ENCODE data around the gene FOSL1. TPM values are rescaled to one million over a fixed set of nuclear protein-coding genes. Genes with fewer than 3 reads are reported as not detected.

FOSL1 gene
- polyA plus RNA-seq, 1 donor (not counting 4 experiments of a cell fraction or from before 2014, with no cell fraction given): 21.8 TPM

DNA sequence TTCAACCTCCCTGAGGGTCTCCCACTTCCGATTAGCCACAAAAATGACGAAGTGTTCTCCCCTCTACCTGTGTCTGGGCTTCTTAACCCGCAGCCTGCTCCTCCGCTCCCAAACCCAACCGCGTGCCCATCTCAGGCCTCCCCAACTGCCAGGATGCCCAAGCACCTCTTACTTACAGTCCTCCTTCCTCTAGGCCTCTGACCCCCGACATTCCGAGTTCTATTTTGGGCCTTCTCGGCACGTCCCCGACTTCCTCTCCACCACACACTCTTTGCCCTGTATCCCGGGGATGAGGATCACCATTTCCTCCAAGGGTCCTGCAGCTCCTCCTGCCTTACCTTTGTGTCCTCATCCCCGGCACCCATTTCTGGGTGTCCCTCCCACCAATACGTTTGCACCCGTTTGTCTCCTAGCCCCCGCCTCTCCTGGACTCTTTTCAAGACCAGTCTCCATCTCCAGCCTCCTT, 40.3 kb downstream of the FOSL1 start:
- peak overlapping the region; percentile 77 for H2AFZ ChIP-seq (ENCODE audit: control insufficient read depth, low read length)
- H3K79me2 ChIP-seq (ENCODE audit: control insufficient read depth, insufficient read depth, low read length): peaks cover 60% of the 10 kb centered on the region
- peak overlapping the region; percentile 83 to 96 (median 91) for H3K4me3 ChIP-seq (ENCODE audit: control insufficient read depth in 2 of 3, extremely low read depth in 1 of 3, insufficient read depth in 2 of 3, low read depth in 1 of 3, low read length in 3 of 3)
- no peaks in the 10 kb centered on the region for H3K27me3 ChIP-seq (ENCODE audit: control insufficient read depth, extremely low read depth, insufficient read depth, low read length)
- dilution Hi-C loops (cut with MboI; ENCODE audit: extremely low pct_ligation_motif_present, low sequenced_read_pairs): no loop called here
- peak overlapping the region; percentile 90 for H3K27ac ChIP-seq (ENCODE audit: control insufficient read depth, insufficient read depth, low read length)
- FAIRE-seq (no peak), DNase-seq (ENCODE audit: low read depth, low spot score) (no peak)
- TF ChIP-seq, protein P1, sequence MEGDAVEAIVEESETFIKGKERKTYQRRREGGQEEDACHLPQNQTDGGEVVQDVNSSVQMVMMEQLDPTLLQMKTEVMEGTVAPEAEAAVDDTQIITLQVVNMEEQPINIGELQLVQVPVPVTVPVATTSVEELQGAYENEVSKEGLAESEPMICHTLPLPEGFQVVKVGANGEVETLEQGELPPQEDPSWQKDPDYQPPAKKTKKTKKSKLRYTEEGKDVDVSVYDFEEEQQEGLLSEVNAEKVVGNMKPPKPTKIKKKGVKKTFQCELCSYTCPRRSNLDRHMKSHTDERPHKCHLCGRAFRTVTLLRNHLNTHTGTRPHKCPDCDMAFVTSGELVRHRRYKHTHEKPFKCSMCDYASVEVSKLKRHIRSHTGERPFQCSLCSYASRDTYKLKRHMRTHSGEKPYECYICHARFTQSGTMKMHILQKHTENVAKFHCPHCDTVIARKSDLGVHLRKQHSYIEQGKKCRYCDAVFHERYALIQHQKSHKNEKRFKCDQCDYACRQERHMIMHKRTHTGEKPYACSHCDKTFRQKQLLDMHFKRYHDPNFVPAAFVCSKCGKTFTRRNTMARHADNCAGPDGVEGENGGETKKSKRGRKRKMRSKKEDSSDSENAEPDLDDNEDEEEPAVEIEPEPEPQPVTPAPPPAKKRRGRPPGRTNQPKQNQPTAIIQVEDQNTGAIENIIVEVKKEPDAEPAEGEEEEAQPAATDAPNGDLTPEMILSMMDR (optimal IDR thresholded peaks at IDR 0.05 in 1 of 3, IDR thresholded peaks at IDR 0.05 in 1 of 3, conservative IDR thresholded peaks at IDR 0.05 in 1 of 3; ENCODE audit: extremely low read depth in 1 of 3, insufficient read depth in 2 of 3, low read length in 3 of 3): no peak
- TF ChIP-seq EZH2 (IDR thresholded peaks at IDR 0.05; ENCODE audit: low read length): no peak
- no peaks in the 10 kb centered on the region for H3K9me3 ChIP-seq (ENCODE audit: control insufficient read depth, low read depth, low read length)
- H3K9me1 ChIP-seq (ENCODE audit: control insufficient read depth, extremely low read depth, insufficient read depth, low read length): peaks cover 7% of the 10 kb centered on the region
- peak overlapping the region; percentile 92 for H3K4me2 ChIP-seq (ENCODE audit: control insufficient read depth, extremely low read depth, insufficient read depth, low read depth, low read length)
- peaks cover 38 to 50% of the 10 kb centered on the region in 2 experiments for H3K36me3 ChIP-seq (ENCODE audit: control insufficient read depth in 2 of 2, extremely low read depth in 1 of 2, insufficient read depth in 2 of 2, low read length in 2 of 2)
- H4K20me1 ChIP-seq (ENCODE audit: control insufficient read depth, extremely low read depth, insufficient read depth, low read length): peaks cover 25% of the 10 kb centered on the region
- peaks cover 32% of the 10 kb centered on the region for H3K4me1 ChIP-seq (ENCODE audit: control insufficient read depth, extremely low read depth, insufficient read depth, low read length)
- peak overlapping the region; percentile 83 for H3K9ac ChIP-seq (ENCODE audit: control insufficient read depth, extremely low read depth, insufficient read depth, low read length)

DNA sequence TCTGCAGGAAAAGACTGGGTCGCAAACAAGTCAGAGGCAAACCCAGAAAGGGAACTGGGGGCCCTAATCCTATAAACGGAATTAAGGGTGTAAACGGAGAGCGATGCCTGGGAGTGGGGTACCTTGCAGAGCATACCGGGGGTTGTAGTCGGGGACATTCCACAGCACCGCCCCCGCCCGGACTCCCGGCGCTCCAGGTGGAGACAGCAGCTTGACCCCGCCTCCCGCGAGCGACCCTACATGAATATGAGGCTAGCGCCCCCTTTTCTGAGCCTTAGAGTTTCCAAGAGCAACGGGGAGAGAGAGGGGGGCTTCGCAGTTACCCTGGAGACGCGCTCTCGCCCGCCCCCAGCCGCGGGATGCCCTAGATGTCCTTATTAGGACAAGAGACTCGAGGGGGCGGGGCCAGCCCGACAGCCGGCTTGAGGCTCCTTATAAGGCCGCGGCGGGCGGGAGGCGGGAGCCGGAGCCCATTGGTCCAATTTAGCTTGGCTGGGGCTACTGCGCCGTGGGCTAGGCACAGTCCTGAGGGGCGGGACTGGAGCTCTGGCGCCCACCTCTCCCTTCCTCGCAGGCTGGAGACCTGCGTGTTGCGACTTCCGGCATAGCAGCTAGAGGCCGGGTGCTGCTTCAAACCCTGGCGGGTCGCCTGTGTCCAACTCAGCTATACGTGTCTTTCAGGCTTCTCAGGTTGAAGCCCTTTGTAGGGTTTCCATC, 40.9 kb downstream of the FOSL1 start:
- H3K27ac ChIP-seq (ENCODE audit: control insufficient read depth, insufficient read depth, low read length): peak overlapping the region; percentile 90
- H3K9me3 ChIP-seq (ENCODE audit: control insufficient read depth, low read depth, low read length): no peaks in the 10 kb centered on the region
- H3K36me3 ChIP-seq (ENCODE audit: control insufficient read depth in 2 of 2, extremely low read depth in 1 of 2, insufficient read depth in 2 of 2, low read length in 2 of 2): peaks cover 38 to 52% of the 10 kb centered on the region in 2 experiments
- H3K9ac ChIP-seq (ENCODE audit: control insufficient read depth, extremely low read depth, insufficient read depth, low read length): peak overlapping the region; percentile 83
- peak overlapping the region; percentile 83 to 96 (median 91) for H3K4me3 ChIP-seq (ENCODE audit: control insufficient read depth in 2 of 3, extremely low read depth in 1 of 3, insufficient read depth in 2 of 3, low read depth in 1 of 3, low read length in 3 of 3)
- TF ChIP-seq, protein P1 (optimal IDR thresholded peaks at IDR 0.05 in 1 of 3, IDR thresholded peaks at IDR 0.05 in 1 of 3, conservative IDR thresholded peaks at IDR 0.05 in 1 of 3; ENCODE audit: extremely low read depth in 1 of 3, insufficient read depth in 2 of 3, low read length in 3 of 3): no peak
- TF ChIP-seq EZH2 (IDR thresholded peaks at IDR 0.05; ENCODE audit: low read length): no peak
- peak overlapping the region; percentile 77 for H2AFZ ChIP-seq (ENCODE audit: control insufficient read depth, low read length)
- FAIRE-seq (no peak), DNase-seq (ENCODE audit: low read depth, low spot score) (peak; percentile 85)
- peak overlapping the region; percentile 92 for H3K4me2 ChIP-seq (ENCODE audit: control insufficient read depth, extremely low read depth, insufficient read depth, low read depth, low read length)
- H3K27me3 ChIP-seq (ENCODE audit: control insufficient read depth, extremely low read depth, insufficient read depth, low read length): no peaks in the 10 kb centered on the region
- peaks cover 66% of the 10 kb centered on the region for H3K79me2 ChIP-seq (ENCODE audit: control insufficient read depth, insufficient read depth, low read length)
- H3K4me1 ChIP-seq (ENCODE audit: control insufficient read depth, extremely low read depth, insufficient read depth, low read length): peaks cover 32% of the 10 kb centered on the region
- H4K20me1 ChIP-seq (ENCODE audit: control insufficient read depth, extremely low read depth, insufficient read depth, low read length): peaks cover 31% of the 10 kb centered on the region
- H3K9me1 ChIP-seq (ENCODE audit: control insufficient read depth, extremely low read depth, insufficient read depth, low read length): peaks cover 7% of the 10 kb centered on the region
- dilution Hi-C loops (cut with MboI; ENCODE audit: extremely low pct_ligation_motif_present, low sequenced_read_pairs): no loop called here

All from keratinocyte (primary cell).